Stimulated activated CD4-positive, alpha-beta T cell treated with anti-CD3 and anti-CD28 coated beads, TNF-alpha, amount 100 ng/mL, for 4 hours (primary cell): ENCODE measurements around the gene NCAN.

ENCODE experiments used
- DNase-seq, 3 experiments: peaks; one replicate each; pipeline ENCODE4 v3.0.0-alpha.2; 2020; ENCODE audit warnings: low read depth in 3 of 3

NCAN gene

GRCh38 chr19:19259741-19260140 lies 48.0 kb downstream of the NCAN start:
- no peak for DNase-seq

DNA sequence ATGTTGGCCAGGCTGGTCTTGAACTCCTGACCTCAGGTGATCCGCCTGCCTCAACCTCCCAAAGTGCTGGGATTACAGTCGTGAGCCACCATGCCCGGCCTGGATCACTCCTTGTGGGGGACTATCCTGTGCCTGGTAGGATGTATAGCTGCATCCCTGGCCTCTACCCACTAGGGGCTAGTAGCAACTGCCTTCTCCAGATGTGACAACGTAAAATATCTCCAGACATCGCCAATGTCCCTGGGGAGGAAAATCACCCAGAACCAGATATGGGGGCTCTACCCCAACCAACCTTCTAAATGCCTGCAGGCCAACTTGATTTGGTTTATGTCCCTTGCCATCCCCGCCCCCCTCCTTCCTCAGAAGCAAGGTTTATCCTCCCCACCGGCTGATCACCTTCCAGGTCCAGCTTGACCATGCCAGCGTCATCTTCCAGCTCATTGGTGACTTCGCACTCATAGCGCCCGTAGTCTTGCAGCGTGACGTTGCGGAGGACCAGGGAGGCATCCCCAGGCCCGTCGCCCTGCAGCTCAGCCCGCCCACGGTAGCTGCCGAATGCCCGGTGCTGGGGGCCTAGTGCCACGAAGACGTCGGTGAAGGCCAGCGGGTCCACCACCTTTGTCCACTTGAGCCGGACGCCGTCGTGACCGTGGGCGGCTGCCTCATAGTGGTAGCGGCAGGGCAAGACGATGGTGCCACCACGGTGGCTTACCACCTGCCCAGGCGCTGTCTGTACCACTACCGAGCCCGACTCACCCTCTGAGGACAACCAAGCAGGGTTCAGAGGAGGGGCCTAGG lies 48.9 kb downstream of the NCAN start:
- DNase-seq, result no peak

GRCh38 chr19:19261350-19262189 lies 49.8 kb downstream of the NCAN start:
- no peak for DNase-seq

- no peak for DNase-seq
These were observed 50.7 kb downstream of the NCAN start for GRCh38 chr19:19262190-19263057.

GRCh38 chr19:19263886-19264487 lies 52.2 kb downstream of the NCAN start:
- no peak for DNase-seq

- no peak for DNase-seq
These were observed 55.5 kb downstream of the NCAN start for GRCh38 chr19:19267305-19267704.

DNA sequence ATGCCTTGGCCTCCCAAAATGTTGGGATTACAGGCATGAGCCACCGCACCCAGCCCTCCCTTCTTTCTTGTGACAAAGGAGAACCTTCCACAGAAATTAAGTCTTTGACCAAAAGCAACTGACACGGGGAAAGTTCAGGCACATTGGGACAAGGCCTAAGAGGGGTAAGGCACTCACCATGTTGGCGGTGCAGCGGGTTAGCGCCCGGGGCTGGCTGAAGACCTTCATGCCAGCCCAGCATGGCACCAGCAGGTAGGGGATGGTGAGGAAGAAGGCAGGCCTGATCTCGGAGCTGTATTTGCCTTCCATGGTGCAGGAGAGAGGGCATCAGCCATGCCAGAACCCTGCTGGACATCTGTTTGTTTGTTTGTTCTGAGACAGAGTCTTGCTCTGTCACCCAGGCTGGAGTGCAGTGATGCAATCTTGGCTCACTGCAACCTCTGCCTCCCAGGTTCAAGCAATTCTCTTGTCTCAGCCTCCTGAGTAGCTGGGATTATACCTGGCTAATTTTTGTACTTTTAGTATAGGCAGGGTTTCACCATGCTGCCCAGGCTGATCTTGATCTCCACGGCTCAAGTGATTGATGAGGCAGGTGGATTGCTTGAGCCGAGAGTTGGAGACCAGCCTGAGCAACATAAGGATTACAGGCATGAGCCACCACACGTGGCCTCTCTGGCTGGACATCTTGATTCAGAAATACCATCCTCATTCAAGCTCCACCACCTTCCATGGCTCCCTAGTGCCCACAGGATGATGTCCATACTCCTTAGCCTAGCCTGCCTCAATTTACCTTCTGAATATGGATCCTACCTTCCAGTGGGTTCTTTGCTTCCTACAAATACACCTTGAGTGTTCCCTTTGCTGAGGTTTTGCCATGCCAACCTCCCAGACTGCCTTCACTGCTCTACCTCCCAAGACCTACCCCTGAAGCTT lies 57.0 kb downstream of the NCAN start:
- no peak for DNase-seq

- DNase-seq, result no peak
These were observed 58.4 kb downstream of the NCAN start for GRCh38 chr19:19269952-19270694.

DNA sequence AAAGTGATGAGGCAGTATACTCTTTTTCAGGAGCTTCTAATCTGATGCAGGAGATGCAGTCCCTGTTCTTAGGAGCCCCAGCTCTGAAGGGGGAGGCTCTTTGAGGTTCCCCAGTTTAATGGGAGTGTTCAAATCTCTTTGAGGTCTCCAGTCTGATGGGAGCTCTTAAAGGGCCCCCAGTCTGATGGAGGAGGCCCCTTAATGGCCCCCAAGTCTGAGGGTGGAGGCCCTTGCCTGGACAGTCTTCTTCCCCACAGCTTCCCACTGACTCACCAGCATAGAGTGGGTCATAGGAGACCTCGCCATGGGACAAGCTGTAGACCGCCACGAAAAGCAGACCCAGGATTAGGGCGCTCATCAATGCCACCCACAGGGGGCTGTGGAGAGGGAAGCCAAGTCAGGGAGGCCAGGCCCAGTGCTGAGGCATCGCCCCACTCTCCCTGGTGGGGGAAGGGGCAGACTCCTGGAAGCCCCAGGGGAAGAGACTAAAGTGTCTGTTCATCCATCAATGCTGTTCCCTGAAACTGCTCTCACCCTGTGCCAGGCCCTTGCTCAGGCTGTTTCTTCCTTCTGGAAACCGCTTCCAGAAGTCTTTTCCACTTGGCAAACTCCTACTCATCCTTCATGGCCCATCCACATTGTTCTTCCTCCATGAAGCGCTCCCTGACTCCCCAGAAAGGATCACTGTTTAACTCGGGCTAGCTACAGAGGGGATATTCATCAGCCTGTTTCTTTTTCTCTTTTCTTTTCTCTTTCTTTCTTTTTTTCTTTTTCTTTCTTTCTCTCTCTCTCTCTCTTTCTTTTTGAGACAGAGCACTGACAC lies 59.2 kb downstream of the NCAN start:
- DNase-seq, result no peak

GRCh38 chr19:19271828-19272599 lies 60.3 kb downstream of the NCAN start:
- DNase-seq, result no peak

DNA sequence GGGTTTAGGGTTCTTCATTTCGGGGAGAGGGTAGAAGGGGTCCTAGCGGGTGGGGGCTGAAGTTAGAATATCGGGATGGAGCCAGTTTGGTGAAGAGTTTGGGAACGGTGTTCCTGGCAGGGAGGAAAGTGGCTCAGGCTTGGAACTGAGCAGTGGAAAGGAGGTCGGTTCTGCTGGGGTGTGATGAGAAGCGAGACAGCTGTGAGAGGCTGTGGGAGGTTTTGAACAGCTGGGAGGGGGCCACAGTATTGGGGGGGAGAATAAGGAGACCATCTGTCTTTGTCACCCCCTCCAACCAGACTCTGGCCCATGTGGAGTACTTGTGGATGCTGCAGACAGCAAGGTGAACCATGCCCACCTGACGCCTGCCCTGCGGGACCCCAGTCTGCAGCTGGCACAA lies 62.4 kb downstream of the NCAN start:
- DNase-seq, result no peak

GRCh38 chr19:19274716-19275565 lies 63.2 kb downstream of the NCAN start:
- DNase-seq, result no peak

GRCh38 chr19:19276386-19276785 lies 64.6 kb downstream of the NCAN start:
- no peak for DNase-seq

GRCh38 chr19:19276851-19277250 lies 65.1 kb downstream of the NCAN start:
- DNase-seq, result no peak

GRCh38 chr19:19278315-19278714 lies 66.6 kb downstream of the NCAN start:
- DNase-seq, result no peak

GRCh38 chr19:19279062-19279612 lies 67.4 kb downstream of the NCAN start:
- no peak for DNase-seq

GRCh38 chr19:19279853-19280252 lies 68.1 kb downstream of the NCAN start:
- no peak for DNase-seq
